Smooth muscle cell of bladder (primary cell): Measurements from ENCODE around the gene BRME1. TPM values are rescaled to one million over a fixed set of nuclear protein-coding genes. Genes with fewer than 3 reads are reported as not detected.

Experiments
- total RNA-seq: library from RNA; depleted of rRNA; stranded (reverse); fragments of >200 nt; gene quantifications from 2 replicates; pipeline ENCODE4 v1.2.3, GENCODE V29; 2014

The BRME1 gene
- 0.14 and 0.55 TPM in 2 replicates for total RNA-seq

GRCh38 chr19:13905634-13906520 is at the start of gene BRME1, which contains the start of gene CC2D1A:
Gene BRME1, minus strand, starts transcription at chr19:13906117. Its CDS starts 1,225 bp downstream, at chr19:13904892.
Gene CC2D1A, plus strand, starts transcription at chr19:13906201. Its CDS starts 241 bp downstream, at chr19:13906442.

GRCh38 chr19:13952154-13952930 is 46.4 kb upstream of the BRME1 start, which contains the start of gene DCAF15:
Gene DCAF15, plus strand, starts transcription at chr19:13952509. Its CDS starts 4 bp downstream, at chr19:13952513.

GRCh38 chr19:13938301-13939064 is 32.6 kb upstream of the BRME1 start, which contains the start of gene PODNL1:
Gene PODNL1, minus strand, starts transcription at chr19:13938417. Its CDS starts 236 bp downstream, at chr19:13938181.

GRCh38 chr19:13876834-13877233 is 29.1 kb downstream of the BRME1 start, which contains the start of gene NANOS3:
Gene NANOS3, plus strand, starts transcription at chr19:13877134. Its CDS starts 115 bp downstream, at chr19:13877249.

Other genes starting within 250 kb of the BRME1 start
- gene MRI1, start 141.6 kb downstream of the BRME1 start, total RNA-seq, result 20.5 and 22.6 TPM in 2 replicates
- 87.8 and 107 TPM in 2 replicates for gene C19orf53, start 131.7 kb downstream of the BRME1 start, total RNA-seq
- 3.4 and 9.3 TPM in 2 replicates for gene ZSWIM4, start 110.7 kb downstream of the BRME1 start, total RNA-seq
- not detected in 2 replicates for gene NANOS3, start 29.0 kb downstream of the BRME1 start, total RNA-seq
- 5.0 TPM in 2 replicates for gene CC2D1A, start 84 bp upstream of the BRME1 start, total RNA-seq
- gene PODNL1, start 32.3 kb upstream of the BRME1 start, total RNA-seq, result 2.1 and 3.1 TPM in 2 replicates
- gene DCAF15, start 46.4 kb upstream of the BRME1 start, total RNA-seq, result 4.4 and 5.5 TPM in 2 replicates
- 1.00 and 2.3 TPM in 2 replicates for gene RFX1, start 100.2 kb upstream of the BRME1 start, total RNA-seq
- not detected in 2 replicates for gene RLN3, start 122.0 kb upstream of the BRME1 start, total RNA-seq
- gene IL27RA, start 125.6 kb upstream of the BRME1 start, total RNA-seq, result 1.7 and 1.8 TPM in 2 replicates
- gene PALM3, start 156.0 kb upstream of the BRME1 start, total RNA-seq, result under 0.01 and 0.28 TPM in 2 replicates
- gene MISP3, start 166.7 kb upstream of the BRME1 start, total RNA-seq, result 0.28 TPM in 2 replicates
- gene C19orf67, start 179.7 kb upstream of the BRME1 start, total RNA-seq, result not detected in 2 replicates
- gene SAMD1, start 184.6 kb upstream of the BRME1 start, total RNA-seq, result 11.5 and 21.0 TPM in 2 replicates
- 25.9 and 26.2 TPM in 2 replicates for gene PRKACA, start 211.6 kb upstream of the BRME1 start, total RNA-seq
- 0.65 and 1.1 TPM in 2 replicates for gene ASF1B, start 230.5 kb upstream of the BRME1 start, total RNA-seq